Fibroblast of the aortic adventitia (primary cell): ENCODE results near the gene ELP2. TPM values are rescaled to one million over a fixed set of nuclear protein-coding genes. Genes with fewer than 3 reads are reported as not detected.

ENCODE experiments used
- DNase-seq: peaks from one replicate; pipeline ENCODE4 v3.0.0-alpha.2; 2010; ENCODE audit warnings: low read depth
- H3K4me3 ChIP-seq: 2 replicates; pipeline ENCODE4 v1.5.1; 2011; ENCODE audit warnings: low read depth, mild to moderate bottlenecking, control low read depth, low read length, moderate library complexity
- total RNA-seq: library from RNA; depleted of rRNA; stranded (reverse); fragments of >200 nt; gene quantifications from 2 replicates; pipeline ENCODE4 v1.2.3, GENCODE V29; 2012; ENCODE audit warnings: low replicate concordance
- TF ChIP-seq, protein P1 (sequence below): IDR thresholded peaks from 2 replicates; pipeline ENCODE4 v1.5.1; 2011; ENCODE audit warnings: mild to moderate bottlenecking, low read length, control low read depth, inconsistent platforms; ENCODE audit not compliant: insufficient read depth

The ELP2 gene
- total RNA-seq, 1 donor: 83.3 TPM

DNA sequence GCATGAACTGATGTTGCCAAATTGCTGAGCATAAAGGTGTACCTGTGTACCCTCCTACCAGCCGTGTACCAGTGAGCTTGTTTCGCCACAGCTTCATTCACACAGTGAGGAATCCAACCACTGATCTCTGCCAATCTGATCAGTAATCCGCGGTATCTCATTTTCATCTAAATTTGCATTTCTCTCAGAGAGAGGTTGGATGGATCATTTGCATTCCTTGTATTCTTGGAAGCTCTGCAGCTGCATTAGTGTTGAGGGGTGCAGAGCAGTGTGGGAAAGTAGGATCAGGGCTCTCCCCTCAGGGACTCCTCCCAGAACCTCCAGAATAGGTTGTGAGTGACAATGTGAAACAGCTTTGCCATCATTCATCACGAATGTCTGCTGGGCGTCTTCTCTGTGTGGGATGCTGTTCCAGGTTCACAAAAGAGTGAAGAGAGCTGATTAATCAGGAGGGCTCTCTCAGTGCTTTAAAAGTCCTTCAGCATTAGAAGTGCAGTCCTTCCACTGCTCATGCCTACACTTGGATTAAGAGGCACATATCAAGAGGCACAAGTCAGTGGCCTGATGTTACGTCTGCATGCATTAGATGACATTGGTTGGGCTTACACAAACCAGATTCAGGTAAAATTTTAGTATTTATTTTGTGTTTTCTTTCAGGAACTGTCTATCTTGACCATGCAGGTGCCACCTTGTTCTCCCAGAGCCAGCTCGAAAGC is 65.1 kb downstream of the ELP2 start:
- H3K4me3 ChIP-seq: no peak overlapping the region
- TF ChIP-seq, protein P1, sequence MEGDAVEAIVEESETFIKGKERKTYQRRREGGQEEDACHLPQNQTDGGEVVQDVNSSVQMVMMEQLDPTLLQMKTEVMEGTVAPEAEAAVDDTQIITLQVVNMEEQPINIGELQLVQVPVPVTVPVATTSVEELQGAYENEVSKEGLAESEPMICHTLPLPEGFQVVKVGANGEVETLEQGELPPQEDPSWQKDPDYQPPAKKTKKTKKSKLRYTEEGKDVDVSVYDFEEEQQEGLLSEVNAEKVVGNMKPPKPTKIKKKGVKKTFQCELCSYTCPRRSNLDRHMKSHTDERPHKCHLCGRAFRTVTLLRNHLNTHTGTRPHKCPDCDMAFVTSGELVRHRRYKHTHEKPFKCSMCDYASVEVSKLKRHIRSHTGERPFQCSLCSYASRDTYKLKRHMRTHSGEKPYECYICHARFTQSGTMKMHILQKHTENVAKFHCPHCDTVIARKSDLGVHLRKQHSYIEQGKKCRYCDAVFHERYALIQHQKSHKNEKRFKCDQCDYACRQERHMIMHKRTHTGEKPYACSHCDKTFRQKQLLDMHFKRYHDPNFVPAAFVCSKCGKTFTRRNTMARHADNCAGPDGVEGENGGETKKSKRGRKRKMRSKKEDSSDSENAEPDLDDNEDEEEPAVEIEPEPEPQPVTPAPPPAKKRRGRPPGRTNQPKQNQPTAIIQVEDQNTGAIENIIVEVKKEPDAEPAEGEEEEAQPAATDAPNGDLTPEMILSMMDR: no peak
- DNase-seq: no peak

DNA sequence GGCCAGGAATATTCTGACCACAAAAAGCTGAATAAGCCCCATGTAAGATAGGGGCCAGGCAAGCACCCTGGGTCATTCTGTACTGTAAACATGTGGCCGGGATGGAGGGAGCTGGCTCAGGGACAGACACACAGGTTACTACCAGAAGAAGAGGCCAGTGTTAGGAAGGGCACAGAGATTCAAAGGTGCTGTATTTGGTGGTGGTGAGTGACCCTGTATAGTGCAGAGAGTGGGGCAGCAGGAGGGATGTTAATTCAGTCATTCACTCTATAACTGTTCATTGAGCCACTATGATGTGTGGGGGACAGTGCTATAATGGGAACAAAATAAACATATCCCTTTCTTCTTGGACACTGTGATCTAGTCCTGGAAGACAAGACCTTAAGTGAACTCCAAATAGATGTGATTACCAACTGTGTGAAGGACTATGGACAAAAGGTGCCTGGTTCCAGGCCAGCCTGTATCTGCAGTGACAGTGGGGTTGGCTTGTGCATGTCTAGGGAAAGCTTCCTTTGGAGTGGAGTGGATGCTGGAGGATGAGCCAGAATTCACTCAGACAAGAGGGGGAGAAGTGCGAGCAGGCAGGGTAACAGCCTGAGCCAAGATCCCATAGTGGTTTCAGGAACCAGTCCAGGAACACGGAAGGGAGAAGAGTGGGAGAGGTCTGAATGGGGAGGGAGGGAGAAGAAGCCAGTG is 65.9 kb downstream of the ELP2 start:
- no peak overlapping the region for H3K4me3 ChIP-seq
- peak; percentile 28 for DNase-seq
- TF ChIP-seq, protein P1: no peak

DNA sequence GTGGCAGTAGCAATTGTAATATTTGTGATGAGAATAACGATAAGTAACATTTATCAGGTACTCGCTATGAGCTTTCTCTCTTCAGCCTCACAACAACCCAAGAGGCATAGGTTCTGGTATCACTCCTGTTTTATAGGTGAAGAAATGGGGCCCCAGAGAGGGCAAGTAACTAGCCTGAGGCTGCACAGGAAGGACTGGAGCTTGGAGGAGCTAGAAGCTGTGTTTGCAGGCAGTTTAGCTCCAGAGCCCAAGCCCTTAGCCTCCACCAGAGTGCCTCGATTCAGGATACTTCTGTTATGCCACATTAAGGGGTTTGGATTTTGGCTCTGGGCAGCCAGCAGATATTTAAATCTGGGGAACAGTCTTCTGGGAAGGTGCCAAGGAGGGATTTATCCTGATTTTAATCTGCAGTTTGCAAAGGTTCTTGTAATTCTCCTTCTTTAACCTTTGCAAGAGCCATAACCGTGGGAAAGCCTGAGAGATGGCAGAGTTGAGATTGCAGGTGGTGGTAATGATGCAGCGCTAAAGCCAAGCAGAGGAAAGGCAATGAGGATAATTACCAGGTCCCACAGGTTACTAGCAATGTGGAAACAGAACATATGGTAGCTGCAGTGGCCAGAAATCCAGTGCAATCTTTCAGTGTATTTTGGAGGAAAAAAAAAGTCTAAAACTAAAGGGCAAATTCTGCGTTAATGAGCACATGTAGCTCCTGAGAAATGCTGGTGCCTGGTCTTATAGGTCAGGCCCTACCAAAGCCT is 66.7 kb downstream of the ELP2 start:
- TF ChIP-seq, protein P1: no peak
- no peak for DNase-seq
- no peak overlapping the region for H3K4me3 ChIP-seq

DNA sequence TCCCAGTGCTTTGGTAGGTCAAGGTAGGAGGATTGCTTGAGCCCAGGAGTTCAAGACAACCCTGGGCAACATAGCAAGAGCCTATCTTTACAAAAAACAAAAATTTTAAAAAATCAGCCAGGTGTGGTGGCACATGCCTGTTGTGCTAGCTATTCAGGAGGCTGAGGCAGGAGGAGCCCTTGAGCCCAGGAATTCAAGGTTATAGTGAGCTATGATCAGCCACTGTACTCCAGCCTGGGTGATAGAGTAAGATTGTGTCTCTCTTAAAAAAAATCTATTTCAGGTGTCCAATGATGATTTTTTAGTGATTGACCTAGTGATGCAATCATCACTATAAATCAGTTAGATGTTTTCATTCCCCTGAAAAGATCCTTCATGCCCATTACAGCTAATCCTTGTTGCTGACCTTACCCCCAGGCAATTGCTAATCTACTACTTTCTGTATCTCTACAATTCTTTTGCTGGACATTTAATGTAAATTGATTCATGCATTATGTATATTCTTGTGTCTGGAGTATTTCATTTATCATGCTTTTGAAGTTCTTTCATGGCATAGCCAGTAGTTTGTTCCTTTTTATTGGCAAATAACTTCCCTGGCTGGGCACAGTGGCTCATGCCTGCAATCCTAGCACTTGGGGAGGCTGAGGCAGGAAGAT is 67.9 kb downstream of the ELP2 start:
- TF ChIP-seq, protein P1: no peak
- H3K4me3 ChIP-seq: no peak overlapping the region
- DNase-seq: no peak

DNA sequence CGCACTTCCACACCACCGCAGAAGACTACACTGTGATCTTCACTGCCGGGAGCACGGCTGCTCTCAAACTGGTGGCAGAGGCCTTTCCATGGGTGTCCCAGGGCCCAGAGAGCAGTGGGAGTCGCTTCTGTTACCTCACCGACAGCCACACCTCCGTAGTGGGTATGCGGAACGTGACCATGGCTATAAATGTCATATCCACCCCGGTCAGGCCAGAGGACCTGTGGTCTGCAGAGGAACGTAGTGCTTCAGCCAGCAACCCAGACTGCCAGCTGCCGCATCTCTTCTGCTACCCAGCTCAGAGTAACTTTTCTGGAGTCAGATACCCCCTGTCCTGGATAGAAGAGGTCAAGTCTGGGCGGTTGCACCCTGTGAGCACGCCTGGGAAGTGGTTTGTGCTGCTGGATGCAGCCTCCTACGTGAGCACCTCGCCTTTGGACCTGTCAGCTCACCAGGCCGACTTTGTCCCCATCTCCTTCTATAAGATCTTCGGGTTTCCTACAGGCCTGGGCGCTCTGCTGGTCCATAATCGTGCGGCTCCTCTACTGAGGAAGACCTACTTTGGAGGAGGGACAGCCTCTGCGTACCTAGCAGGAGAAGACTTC is 70.1 kb downstream of the ELP2 start:
- DNase-seq: no peak
- TF ChIP-seq, protein P1: no peak
- no peak overlapping the region for H3K4me3 ChIP-seq

DNA sequence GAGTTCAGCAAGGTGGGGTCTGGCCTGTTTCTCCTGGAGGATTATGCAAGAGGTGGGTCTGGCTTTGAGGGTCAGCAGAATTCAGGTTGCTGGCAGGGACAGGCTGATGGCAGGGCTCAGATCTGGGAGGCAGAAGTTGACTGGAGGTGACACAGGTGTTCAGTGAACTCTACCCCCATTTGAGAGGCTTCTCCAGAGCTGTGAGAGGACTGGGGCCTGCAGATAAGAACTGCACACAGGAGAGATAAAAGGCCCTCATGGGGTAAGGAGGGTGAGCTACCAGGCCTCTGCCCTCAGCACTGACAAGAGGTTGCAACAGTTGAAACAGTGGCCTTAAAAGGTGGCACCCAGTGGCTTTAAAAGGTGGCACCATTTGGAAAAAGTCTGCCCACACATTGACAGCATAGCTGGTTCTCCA is 70.7 kb downstream of the ELP2 start:
- TF ChIP-seq, protein P1: no peak
- H3K4me3 ChIP-seq: no peak overlapping the region
- DNase-seq: no peak
